ENCODE results near the gene NDUFB10.

DNA sequence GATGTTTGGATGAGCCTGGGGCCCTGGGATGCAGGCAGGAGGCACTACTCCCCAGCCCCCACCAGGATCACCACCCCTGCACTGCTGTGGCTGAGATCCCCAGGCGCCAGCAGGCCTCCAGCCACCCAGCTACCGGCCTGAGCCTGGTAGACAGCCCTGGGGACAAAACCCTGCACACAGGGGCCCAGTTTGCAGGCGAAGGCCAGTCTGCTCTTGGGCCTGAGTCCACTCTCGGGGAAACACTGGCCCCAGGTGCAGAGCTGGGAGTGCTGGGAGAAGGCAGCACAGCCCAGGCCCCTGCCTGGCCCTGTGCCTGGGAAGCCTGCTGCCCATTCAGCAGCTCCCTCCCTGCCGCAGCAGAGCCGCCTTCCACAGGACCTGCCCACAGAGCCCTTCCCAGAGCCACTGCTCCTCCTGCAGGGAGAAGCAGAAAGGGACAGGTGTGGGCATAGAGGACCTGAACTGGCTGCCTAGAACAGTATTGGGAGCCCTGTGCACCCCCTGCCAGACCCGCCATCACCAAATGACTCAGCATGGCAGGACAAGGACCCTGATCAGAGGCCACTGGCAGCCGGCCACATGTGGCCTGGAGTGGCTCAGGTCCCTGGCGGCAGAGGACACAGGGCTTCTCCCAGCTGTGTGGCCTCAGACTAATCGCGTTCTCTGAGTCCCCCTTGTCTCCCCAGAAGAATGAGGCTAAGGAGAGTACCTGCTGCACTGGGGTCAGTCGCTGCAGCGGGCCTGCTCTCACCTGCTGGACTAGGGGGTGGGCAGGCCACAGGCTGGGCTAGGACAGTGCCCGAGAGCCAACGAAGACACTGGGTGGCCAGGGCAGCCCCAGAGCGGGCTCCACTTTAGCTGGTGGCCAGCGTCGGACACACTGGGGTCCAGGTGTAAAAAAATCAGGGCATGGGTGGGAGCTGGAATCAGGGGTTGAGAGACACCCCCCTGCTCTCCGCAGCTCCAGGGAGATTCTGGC is 27.0 kb upstream of the NDUFB10 start:
- TF ChIP-seq POLR2A (IDR thresholded peaks at IDR 0.05): no peak
- TF ChIP-seq, protein P1, sequence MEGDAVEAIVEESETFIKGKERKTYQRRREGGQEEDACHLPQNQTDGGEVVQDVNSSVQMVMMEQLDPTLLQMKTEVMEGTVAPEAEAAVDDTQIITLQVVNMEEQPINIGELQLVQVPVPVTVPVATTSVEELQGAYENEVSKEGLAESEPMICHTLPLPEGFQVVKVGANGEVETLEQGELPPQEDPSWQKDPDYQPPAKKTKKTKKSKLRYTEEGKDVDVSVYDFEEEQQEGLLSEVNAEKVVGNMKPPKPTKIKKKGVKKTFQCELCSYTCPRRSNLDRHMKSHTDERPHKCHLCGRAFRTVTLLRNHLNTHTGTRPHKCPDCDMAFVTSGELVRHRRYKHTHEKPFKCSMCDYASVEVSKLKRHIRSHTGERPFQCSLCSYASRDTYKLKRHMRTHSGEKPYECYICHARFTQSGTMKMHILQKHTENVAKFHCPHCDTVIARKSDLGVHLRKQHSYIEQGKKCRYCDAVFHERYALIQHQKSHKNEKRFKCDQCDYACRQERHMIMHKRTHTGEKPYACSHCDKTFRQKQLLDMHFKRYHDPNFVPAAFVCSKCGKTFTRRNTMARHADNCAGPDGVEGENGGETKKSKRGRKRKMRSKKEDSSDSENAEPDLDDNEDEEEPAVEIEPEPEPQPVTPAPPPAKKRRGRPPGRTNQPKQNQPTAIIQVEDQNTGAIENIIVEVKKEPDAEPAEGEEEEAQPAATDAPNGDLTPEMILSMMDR (IDR thresholded peaks at IDR 0.05): no peak

Data from ovary (tissue), 3 donors.